GM19328 (cell line): ENCODE results near the gene ZNF441.
"Not testable (repeated sequence)": the region's sequence is repeated elsewhere in the genome, so short reads cannot be mapped to it uniquely, and the experiment has no call there.

Experiments
- ATAC-seq: cut with Tn5 transposase; IDR thresholded peaks from one replicate; pipeline ENCODE4 v1.9.1; 2021; ENCODE audit warnings: mild to moderate bottlenecking, moderate library complexity; ENCODE audit not compliant: unreplicated experiment

ZNF441 gene

GRCh38 chr19:11776669-11777068 lies 9.9 kb downstream of the ZNF441 start:
- not testable (repeated sequence) for ATAC-seq

- ATAC-seq: no peak
Observed at GRCh38 chr19:11780431-11781020, 13.7 kb downstream of the ZNF441 start.

- ATAC-seq: no peak
Observed at GRCh38 chr19:11781295-11782057, 14.7 kb downstream of the ZNF441 start.

- ATAC-seq: no peak
Observed at GRCh38 chr19:11783767-11784166, 17.0 kb downstream of the ZNF441 start.

GRCh38 chr19:11784356-11784755 lies 17.6 kb downstream of the ZNF441 start:
- no peak for ATAC-seq

GRCh38 chr19:11787536-11787935 lies 20.7 kb downstream of the ZNF441 start:
- ATAC-seq: no peak

GRCh38 chr19:11792942-11793341 lies 26.1 kb downstream of the ZNF441 start:
- ATAC-seq: no peak

- ATAC-seq: no peak
Observed at GRCh38 chr19:11797491-11797890, 30.7 kb downstream of the ZNF441 start.

- peak; percentile 91 for ATAC-seq
Observed at GRCh38 chr19:11798391-11799330, 31.9 kb downstream of the ZNF441 start, which contains the start of gene ZNF491. Gene ZNF491 (plus strand): TSS chr19:11798523. CDS start chr19:11805954, 7,431 bp downstream.

GRCh38 chr19:11806354-11807098 lies 39.7 kb downstream of the ZNF441 start:
- no peak for ATAC-seq

- no peak for ATAC-seq
Observed at GRCh38 chr19:11807099-11807380, 40.2 kb downstream of the ZNF441 start.

- peak; percentile 25 for ATAC-seq
Observed at GRCh38 chr19:11813703-11814028, 46.9 kb downstream of the ZNF441 start.

- peak; percentile 98 for ATAC-seq
Observed at GRCh38 chr19:11814029-11814699, 47.4 kb downstream of the ZNF441 start, which contains the start of gene ZNF440. Gene ZNF440 (plus strand): TSS chr19:11814273. CDS start chr19:11814448, 175 bp downstream.

- no peak for ATAC-seq
Observed at GRCh38 chr19:11814700-11815035, 47.9 kb downstream of the ZNF441 start.

GRCh38 chr19:11821474-11822109 lies 54.8 kb downstream of the ZNF441 start:
- ATAC-seq: no peak

GRCh38 chr19:11828957-11829876 lies 62.4 kb downstream of the ZNF441 start:
- not testable (repeated sequence) for ATAC-seq

GRCh38 chr19:11832253-11832912 lies 65.6 kb downstream of the ZNF441 start:
- no peak for ATAC-seq

GRCh38 chr19:11833541-11833940 lies 66.7 kb downstream of the ZNF441 start:
- ATAC-seq: no peak
